SK-N-SH treated with all-trans-retinoic acid at 6 μM for 48 hours (cell line): ENCODE measurements around the gene LUC7L2.

Experiments used
- ATAC-seq: fragments of 200-7000 bp; cut with Tn5 transposase; 3 replicates; pipeline ENCODE4 v1.9.1; 2020; ENCODE audit warnings: mild to moderate bottlenecking, moderate library complexity
- ARNTL ChIP-seq: fragments of 450-650 bp; formaldehyde crosslinking; IDR thresholded peaks from 2 replicates; pipeline ENCODE4 v1.5.0; 2020; ENCODE audit warnings: low read depth, mild to moderate bottlenecking, moderate library complexity, borderline replicate concordance
- BACH2 ChIP-seq: fragments of 250-450 bp; sonication (Bioruptor Pico); IDR thresholded peaks from 2 replicates; pipeline ENCODE4 v1.9.0; 2021; ENCODE audit warnings: mild to moderate bottlenecking, borderline replicate concordance
- CREB5 ChIP-seq: fragments of 250-450 bp; sonication (Bioruptor Pico); IDR thresholded peaks from 2 replicates; pipeline ENCODE4 v1.5.1; 2020; ENCODE audit warnings: low read depth, mild to moderate bottlenecking, moderate library complexity
- CSDC2 ChIP-seq: fragments of 250-450 bp; sonication (Bioruptor Pico); IDR thresholded peaks from 2 replicates; pipeline ENCODE4 v1.5.0; 2020; ENCODE audit warnings: mild to moderate bottlenecking, moderate library complexity
- CSRNP3 ChIP-seq: fragments of 250-450 bp; sonication (Bioruptor Pico); IDR thresholded peaks from 2 replicates; pipeline ENCODE4 v1.5.1; 2021; ENCODE audit warnings: mild to moderate bottlenecking, moderate library complexity
- ESRRG ChIP-seq: fragments of 250-450 bp; sonication (Bioruptor Pico); IDR thresholded peaks from 2 replicates; pipeline ENCODE4 v1.6.1; 2021; ENCODE audit warnings: mild to moderate bottlenecking
- GLIS3 ChIP-seq: fragments of 250-450 bp; sonication (Bioruptor Pico); IDR thresholded peaks from 2 replicates; pipeline ENCODE4 v1.5.0; 2020; ENCODE audit warnings: mild to moderate bottlenecking, moderate library complexity
- ISL1 ChIP-seq: fragments of 250-450 bp; sonication (Bioruptor Pico); IDR thresholded peaks from 2 replicates; pipeline ENCODE4 v2.1.2; 2022; ENCODE audit warnings: mild to moderate bottlenecking, moderate library complexity
- OSR1 ChIP-seq: fragments of 250-450 bp; sonication (Bioruptor Pico); IDR thresholded peaks from 2 replicates; pipeline ENCODE4 v1.8.0; 2022; ENCODE audit warnings: moderate library complexity, mild to moderate bottlenecking, inconsistent platforms
- PATZ1 ChIP-seq: fragments of 250-450 bp; sonication (Bioruptor Pico); IDR thresholded peaks from 2 replicates; pipeline ENCODE4 v1.8.0; 2020; ENCODE audit warnings: mild to moderate bottlenecking, moderate library complexity, borderline replicate concordance
- POU6F1 ChIP-seq: fragments of 250-450 bp; sonication (Bioruptor Pico); IDR thresholded peaks from 2 replicates; pipeline ENCODE4 v1.8.0; 2021; ENCODE audit warnings: low read depth, mild to moderate bottlenecking, moderate library complexity, borderline replicate concordance
- RARB ChIP-seq: fragments of 250-450 bp; sonication (Bioruptor Pico); IDR thresholded peaks from 2 replicates; pipeline ENCODE4 v1.8.0; 2021; ENCODE audit warnings: mild to moderate bottlenecking, moderate library complexity
- SNAI2 ChIP-seq: fragments of 250-450 bp; sonication (Bioruptor Pico); IDR thresholded peaks from 2 replicates; pipeline ENCODE4 v1.5.0; 2020; ENCODE audit warnings: mild to moderate bottlenecking, moderate library complexity
- TCF4 ChIP-seq: fragments of 250-450 bp; sonication (Bioruptor Pico); IDR thresholded peaks from 2 replicates; pipeline ENCODE4 v1.8.0; 2021; ENCODE audit warnings: mild to moderate bottlenecking, moderate library complexity, borderline replicate concordance
- TOX ChIP-seq: fragments of 250-450 bp; sonication (Bioruptor Pico); IDR thresholded peaks from 2 replicates; pipeline ENCODE4 v1.8.0; 2021; ENCODE audit warnings: mild to moderate bottlenecking, moderate library complexity, borderline replicate concordance
- TSHZ2 ChIP-seq: fragments of 250-450 bp; sonication (Bioruptor Pico); IDR thresholded peaks from 2 replicates; pipeline ENCODE4 v1.5.0; 2020; ENCODE audit warnings: mild to moderate bottlenecking, moderate library complexity
- ZC3H10 ChIP-seq: fragments of 250-450 bp; sonication (Bioruptor Pico); IDR thresholded peaks from 2 replicates; pipeline ENCODE4 v1.5.1; 2021; ENCODE audit warnings: mild to moderate bottlenecking, moderate library complexity
- ZFP3 ChIP-seq: fragments of 250-450 bp; sonication (Bioruptor Pico); IDR thresholded peaks from 2 replicates; pipeline ENCODE4 v1.5.0; 2020; ENCODE audit warnings: mild to moderate bottlenecking, moderate library complexity
- ZFP30 ChIP-seq: fragments of 450-650 bp; formaldehyde crosslinking; IDR thresholded peaks from 2 replicates; pipeline ENCODE4 v1.5.0; 2022; ENCODE audit warnings: mild to moderate bottlenecking, moderate library complexity
- ZNF565 ChIP-seq: fragments of 450-650 bp; formaldehyde crosslinking; conservative IDR thresholded peaks from 2 replicates; pipeline ENCODE4 v1.5.0; 2020; ENCODE audit warnings: low read depth, mild to moderate bottlenecking, moderate library complexity
- ZNF70 ChIP-seq: fragments of 450-650 bp; formaldehyde crosslinking; IDR thresholded peaks from 2 replicates; pipeline ENCODE4 v1.5.0; 2020; ENCODE audit warnings: mild to moderate bottlenecking, moderate library complexity
- ZNF8 ChIP-seq: fragments of 450-650 bp; formaldehyde crosslinking; IDR thresholded peaks from 2 replicates; pipeline ENCODE4 v1.5.0; 2020; ENCODE audit warnings: mild to moderate bottlenecking, moderate library complexity

LUC7L2 gene

GRCh38 chr7:139455789-139456188, 96.1 kb downstream of the LUC7L2 start:
- TF ChIP-seq ZC3H10 (CRISPR knock-in tag) (no peak), BACH2 (no peak), ISL1 (CRISPR knock-in tag) (no peak), RARB (CRISPR knock-in tag) (no peak), ZNF70 (CRISPR knock-in tag) (no peak), POU6F1 (CRISPR knock-in tag) (no peak), ZFP3 (CRISPR knock-in tag) (no peak), ZNF8 (CRISPR knock-in tag) (no peak), TSHZ2 (no peak), ZFP30 (CRISPR knock-in tag) (no peak), GLIS3 (no peak), CREB5 (CRISPR knock-in tag) (no peak), CSRNP3 (CRISPR knock-in tag) (no peak), TOX (no peak), CSDC2 (no peak), TCF4 (CRISPR knock-in tag) (no peak)
- no peak for ATAC-seq

- TF ChIP-seq BACH2, result no peak
- TF ChIP-seq ZC3H10 (CRISPR knock-in tag), result no peak
- no peak for TF ChIP-seq ZNF565
- no peak for TF ChIP-seq ZFP30 (CRISPR knock-in tag)
- TF ChIP-seq CSDC2, result no peak
- TF ChIP-seq GLIS3, result no peak
- no peak for TF ChIP-seq TOX
- TF ChIP-seq, all 23 proteins: peak for 0
- no peak for ATAC-seq
These were observed 96.8 kb downstream of the LUC7L2 start for GRCh38 chr7:139456511-139456910.

GRCh38 chr7:139457153-139457946, 97.7 kb downstream of the LUC7L2 start:
- ATAC-seq, result peak; percentile 43
- TF ChIP-seq TOX, result no peak
- no peak for TF ChIP-seq TSHZ2
- TF ChIP-seq ZNF565, result no peak
- no peak for TF ChIP-seq PATZ1 (CRISPR knock-in tag)
- no peak for TF ChIP-seq CSRNP3 (CRISPR knock-in tag)
- TF ChIP-seq ARNTL, result no peak
- no peak for TF ChIP-seq RARB (CRISPR knock-in tag)
- TF ChIP-seq TCF4 (CRISPR knock-in tag), result no peak
- no peak for TF ChIP-seq BACH2
- no peak for TF ChIP-seq OSR1 (CRISPR knock-in tag)
- TF ChIP-seq ZFP3 (CRISPR knock-in tag), result no peak
- TF ChIP-seq CREB5 (CRISPR knock-in tag), result no peak
- no peak for TF ChIP-seq SNAI2 (CRISPR knock-in tag)
- TF ChIP-seq ESRRG (CRISPR knock-in tag), result no peak
- no peak for TF ChIP-seq GLIS3
